Fibroblast of lung (primary cell): ENCODE data around the gene NR3C1. TPM values are rescaled to one million over a fixed set of nuclear protein-coding genes. Genes with fewer than 3 reads are reported as not detected.

Experiments
- DNase-seq, 2 donors: peaks; one replicate each; pipeline versions ENCODE4 v3.0.0 to v3.0.0-alpha.2; 2010; ENCODE audit warnings: low read depth in 2 of 2
- H2AFZ ChIP-seq: 2 replicates; pipeline ENCODE4 v1.5.1; 2012; ENCODE audit warnings: low read length, control low read depth, inconsistent platforms
- H3K27ac ChIP-seq: 2 replicates; pipeline ENCODE4 v1.5.1; 2011; ENCODE audit warnings: low read length, control low read depth; ENCODE audit not compliant: insufficient read depth
- H3K27me3 ChIP-seq: 2 replicates; pipeline ENCODE4 v1.5.1; 2011; ENCODE audit warnings: mild to moderate bottlenecking, low read length; ENCODE audit not compliant: control insufficient read depth, insufficient read depth
- H3K36me3 ChIP-seq: 2 replicates; pipeline ENCODE4 v1.5.1; 2011; ENCODE audit warnings: low read length; ENCODE audit not compliant: control insufficient read depth, insufficient read depth
- H3K4me1 ChIP-seq: 2 replicates; pipeline ENCODE4 v1.5.1; 2011; ENCODE audit warnings: low read length; ENCODE audit not compliant: control insufficient read depth, insufficient read depth; ENCODE audit errors: extremely low read depth
- H3K4me2 ChIP-seq: 2 replicates; pipeline ENCODE4 v1.5.1; 2011; ENCODE audit warnings: low read length, control low read depth; ENCODE audit not compliant: insufficient read depth; ENCODE audit errors: extremely low read depth
- H3K4me3 ChIP-seq, 4 experiments: fragments of 200-600 bp in 1 of 4; sonication (generic) in 1 of 4; replicated peaks in 1 of 4; 2 replicates each; pipeline ENCODE4 v1.5.1; 2011 to 2016; ENCODE audit warnings: low read length in 4 of 4, low read depth in 3 of 4, mild to moderate bottlenecking in 3 of 4, control low read depth in 2 of 4, inconsistent platforms in 1 of 4, mixed read lengths in 1 of 4; ENCODE audit not compliant: insufficient read depth in 1 of 4; ENCODE audit errors: control extremely low read depth in 1 of 4
- H3K79me2 ChIP-seq: 2 replicates; pipeline ENCODE4 v1.5.1; 2012; ENCODE audit warnings: mild to moderate bottlenecking, low read length, inconsistent platforms; ENCODE audit not compliant: control insufficient read depth, insufficient read depth
- H3K9ac ChIP-seq: 2 replicates; pipeline ENCODE4 v1.5.1; 2011; ENCODE audit warnings: mild to moderate bottlenecking, low read length, control low read depth; ENCODE audit not compliant: insufficient read depth
- H3K9me3 ChIP-seq: 2 replicates; pipeline ENCODE4 v1.5.1; 2012; ENCODE audit warnings: low read depth, low read length; ENCODE audit not compliant: control insufficient read depth, insufficient read depth
- H4K20me1 ChIP-seq: 2 replicates; pipeline ENCODE4 v1.5.1; 2011; ENCODE audit warnings: low read length; ENCODE audit not compliant: control insufficient read depth, insufficient read depth; ENCODE audit errors: extremely low read depth
- CTCF ChIP-seq, 2 donors: IDR thresholded peaks in 1 of 2; conservative IDR thresholded peaks in 1 of 2; 1 replicate in 1 of 2; 2 replicates in 1 of 2; pipeline ENCODE4 v1.5.1; 2011 to 2012; ENCODE audit warnings: low read length in 2 of 2, control low read depth in 1 of 2, inconsistent platforms in 1 of 2, low read depth in 1 of 2, mild to moderate bottlenecking in 1 of 2
- EZH2 ChIP-seq: IDR thresholded peaks from 2 replicates; pipeline ENCODE4 v1.5.1; 2012; ENCODE audit warnings: low read length, control low read depth, mild to moderate bottlenecking; ENCODE audit errors: missing control alignments
- polyA plus RNA-seq, 2 donors: library from polyadenylated mRNA; depleted of rRNA in 1 of 2; stranded (reverse) in 1 of 2; unstranded in 1 of 2; fragments of >200 nt; gene quantifications; 2 replicates each; pipeline ENCODE4 v1.2.1, GENCODE V29; 2011 to 2012; ENCODE audit warnings: missing spikeins in 1 of 2
- total RNA-seq: library from RNA; depleted of rRNA; stranded (reverse); fragments of >200 nt; gene quantifications from 2 replicates; pipeline ENCODE4 v1.2.1, GENCODE V29; 2014

Gene NR3C1
- total and polyA plus RNA-seq, 2 donors (not counting 1 experiment from before 2014, with no cell fraction given) = 85.3 to 126 TPM

DNA sequence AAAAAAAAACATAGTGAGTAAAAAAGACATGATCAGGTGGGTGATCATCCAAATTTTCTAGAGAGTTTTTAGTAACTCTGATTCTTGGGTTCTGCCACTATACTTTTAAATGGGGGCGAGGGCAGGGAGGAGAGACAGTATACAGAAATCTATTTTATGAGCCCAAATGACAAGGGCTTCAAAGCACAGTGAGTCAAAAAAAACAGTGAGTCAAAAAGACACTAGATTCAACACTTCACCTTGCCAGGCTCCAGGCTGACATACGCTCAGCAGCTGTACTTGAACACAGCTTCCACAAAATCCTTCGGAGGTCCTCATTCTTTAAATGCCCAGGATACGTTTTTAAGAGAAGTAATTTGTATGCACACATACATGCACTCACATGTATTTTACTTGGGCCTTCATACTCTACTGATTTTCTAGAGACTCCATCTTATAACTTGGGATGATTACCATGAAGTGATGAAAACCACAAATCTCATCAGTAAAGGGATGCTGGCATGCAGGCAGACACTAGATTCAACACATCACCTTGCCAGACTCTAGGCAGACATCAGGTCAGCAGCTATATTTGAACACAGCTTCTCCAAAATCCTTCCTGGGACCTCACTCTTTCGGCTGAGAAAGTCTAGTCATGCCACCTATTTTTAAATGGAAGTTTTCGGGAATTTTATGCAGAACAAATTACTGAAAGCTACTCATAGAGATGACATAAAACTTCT lies 28.8 kb downstream of the NR3C1 start:
- no peak overlapping the region for H2AFZ ChIP-seq
- no peaks in the 10 kb centered on the region for H3K9me3 ChIP-seq
- H3K27me3 ChIP-seq = no peaks in the 10 kb centered on the region
- TF ChIP-seq EZH2 = no peak
- TF ChIP-seq CTCF (conservative IDR thresholded peaks at IDR 0.05 in 1 of 2, IDR thresholded peaks at IDR 0.05 in 1 of 2; ENCODE audit: low read depth in 1 of 2, low read length in 2 of 2) = no peak
- H4K20me1 ChIP-seq = peaks cover 5% of the 10 kb centered on the region
- no peak for DNase-seq
- H3K36me3 ChIP-seq = no peaks in the 10 kb centered on the region
- no peak overlapping the region for H3K4me2 ChIP-seq
- peaks cover 100% of the 10 kb centered on the region for H3K79me2 ChIP-seq
- H3K4me3 ChIP-seq = no peak overlapping the region
- peaks cover 17% of the 10 kb centered on the region for H3K4me1 ChIP-seq
- no peak overlapping the region for H3K27ac ChIP-seq
- H3K9ac ChIP-seq = no peak overlapping the region

GRCh38 chr5:143373076-143373475 lies 30.4 kb downstream of the NR3C1 start:
- H3K27ac ChIP-seq = no peak overlapping the region
- H3K79me2 ChIP-seq = peaks cover 100% of the 10 kb centered on the region
- no peak for DNase-seq
- H3K9me3 ChIP-seq = no peaks in the 10 kb centered on the region
- H3K27me3 ChIP-seq = no peaks in the 10 kb centered on the region
- H2AFZ ChIP-seq = no peak overlapping the region
- H3K36me3 ChIP-seq = no peaks in the 10 kb centered on the region
- TF ChIP-seq EZH2 = no peak
- no peak for TF ChIP-seq CTCF (conservative IDR thresholded peaks at IDR 0.05 in 1 of 2, IDR thresholded peaks at IDR 0.05 in 1 of 2; ENCODE audit: low read depth in 1 of 2, low read length in 2 of 2)
- H3K9ac ChIP-seq = no peak overlapping the region
- peaks cover 8% of the 10 kb centered on the region for H4K20me1 ChIP-seq
- H3K4me2 ChIP-seq = no peak overlapping the region
- H3K4me3 ChIP-seq = no peak overlapping the region
- H3K4me1 ChIP-seq = peaks cover 17% of the 10 kb centered on the region

GRCh38 chr5:143372187-143372829 lies 31.2 kb downstream of the NR3C1 start:
- Histone ChIP-seq H3K27ac (no peak overlapping the region), H4K20me1 (peaks cover 8% of the 10 kb centered on the region), H3K4me3 (no peak overlapping the region), H3K79me2 (peaks cover 100% of the 10 kb centered on the region), H2AFZ (no peak overlapping the region), H3K4me1 (peaks cover 11% of the 10 kb centered on the region), H3K9me3 (no peaks in the 10 kb centered on the region), H3K27me3 (no peaks in the 10 kb centered on the region), H3K4me2 (no peak overlapping the region), H3K9ac (no peak overlapping the region), H3K36me3 (no peaks in the 10 kb centered on the region)
- TF ChIP-seq CTCF (conservative IDR thresholded peaks at IDR 0.05 in 1 of 2, IDR thresholded peaks at IDR 0.05 in 1 of 2; ENCODE audit: low read depth in 1 of 2, low read length in 2 of 2) (no peak), EZH2 (no peak)
- peak; percentile 51 to 61 for DNase-seq
